Measurements from ENCODE around the gene ADGRG1.
"Not testable (repeated sequence)": the region's sequence is repeated elsewhere in the genome, so short reads cannot be mapped to it uniquely, and the experiment has no call there.

ADGRG1 gene

DNA sequence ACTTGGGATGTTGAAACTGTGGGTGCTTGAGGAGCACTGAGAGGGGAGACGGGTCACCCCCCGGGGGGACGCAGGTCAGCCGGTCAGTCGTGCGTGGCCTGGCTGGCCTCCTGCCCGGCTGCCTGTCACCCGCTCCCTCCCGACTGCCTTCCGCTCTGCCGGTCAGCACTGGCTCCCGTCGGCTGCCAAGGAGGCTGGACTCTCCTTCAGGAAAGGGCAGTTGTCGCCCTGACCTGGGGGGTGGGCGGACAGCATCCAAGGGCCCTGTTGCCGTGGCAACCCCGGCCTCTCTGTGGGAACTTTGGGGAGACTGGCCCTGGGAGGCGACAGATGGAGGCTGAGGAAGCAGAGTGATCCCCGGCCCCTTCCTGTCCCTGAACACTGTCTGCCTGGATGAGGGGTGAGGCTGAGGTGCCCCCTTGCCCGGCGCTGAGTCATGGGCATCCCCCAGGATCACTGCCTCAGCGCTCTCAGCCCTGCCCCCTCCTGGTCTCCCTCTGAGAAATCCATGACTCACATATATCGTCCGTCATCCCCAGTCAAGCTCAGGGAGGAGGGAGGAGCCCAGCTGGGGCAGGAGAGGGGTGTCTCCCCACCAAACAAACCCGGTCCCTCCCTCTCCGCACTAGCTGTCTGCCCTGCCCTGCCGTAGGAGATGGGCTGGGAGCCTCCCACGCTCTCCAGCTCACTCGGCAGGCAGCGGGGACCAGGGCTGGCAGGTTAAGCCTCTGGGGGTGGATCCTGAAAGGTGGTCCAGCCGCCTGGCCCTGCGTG lies at the start of gene ADGRG1:
Gene ADGRG1, plus strand, starts transcription at position 623 of the 774 bp plus-strand sequence. CDS start 21,658 bp downstream, outside the sequence.
- no peak for DNase-seq (ENCODE audit: extremely low read depth in 1 of 2, low read depth in 1 of 2)

DNA sequence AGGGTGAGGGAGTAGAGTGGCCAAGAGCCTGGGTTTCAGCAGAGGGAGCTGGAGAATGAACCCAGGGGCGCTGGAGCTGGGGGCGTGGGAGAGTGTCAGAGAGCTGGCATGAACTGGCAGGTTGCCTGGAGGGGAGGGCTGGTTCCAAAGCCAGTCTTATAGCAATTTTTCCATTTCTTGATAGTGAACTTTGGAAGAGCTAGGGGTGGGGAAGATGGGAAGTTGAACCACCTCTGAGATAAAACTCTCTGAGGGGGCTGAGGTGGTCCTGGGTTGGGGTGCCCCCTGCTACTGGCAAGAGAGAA lies 49.1 kb upstream of the ADGRG1 start:
- no peak for DNase-seq (ENCODE audit: extremely low read depth in 1 of 2, low read depth in 1 of 2)

DNA sequence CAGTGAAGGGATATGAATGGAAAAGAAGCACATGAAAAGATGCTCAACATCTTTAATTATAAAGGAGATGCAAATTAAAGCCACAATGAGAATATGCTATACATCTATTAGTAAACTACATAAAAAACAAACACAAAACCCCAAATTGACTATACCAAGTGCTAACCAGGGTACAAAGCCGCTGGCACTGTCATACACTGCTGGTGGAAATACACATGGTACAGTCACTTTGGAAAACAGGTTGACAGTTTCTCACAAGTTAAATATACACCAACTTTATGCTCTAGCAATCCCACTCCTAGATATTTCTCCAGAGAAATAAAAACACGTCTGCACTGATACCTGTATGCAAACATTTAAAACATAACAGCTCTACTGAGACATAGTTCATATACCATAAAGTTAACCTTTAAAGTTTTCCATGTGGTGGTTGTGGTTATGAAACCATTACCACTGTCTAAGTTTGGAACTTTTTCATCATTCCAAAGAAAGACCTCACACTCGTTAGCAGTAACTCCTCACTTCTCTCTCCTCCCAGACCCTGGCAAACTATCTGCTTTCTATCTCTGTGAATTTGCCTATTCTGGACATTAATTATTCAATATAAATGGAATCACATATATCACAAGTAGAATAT lies 43.3 kb upstream of the ADGRG1 start:
- DNase-seq (ENCODE audit: extremely low read depth in 1 of 2, low read depth in 1 of 2) = no peak

DNA sequence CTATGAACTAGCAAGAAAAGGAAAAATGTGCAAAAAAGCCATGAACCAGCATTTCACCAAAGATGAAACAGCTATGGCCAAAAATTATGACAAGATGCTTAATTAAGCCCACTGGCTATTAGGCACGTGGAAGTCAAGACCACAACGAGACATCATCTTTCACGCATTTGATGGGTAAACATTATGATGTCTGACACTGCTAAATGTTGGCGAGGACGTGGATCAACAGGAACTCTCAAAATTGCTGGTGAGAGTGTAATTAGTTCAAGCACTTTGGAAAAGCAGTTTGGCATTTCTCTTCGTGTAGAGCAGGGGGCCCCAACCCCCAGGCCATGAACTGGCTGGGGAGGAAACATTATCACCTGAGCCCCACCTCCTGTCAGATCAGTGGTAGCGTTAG lies 39.6 kb upstream of the ADGRG1 start:
- DNase-seq (ENCODE audit: extremely low read depth in 1 of 2, low read depth in 1 of 2) = no peak

DNA sequence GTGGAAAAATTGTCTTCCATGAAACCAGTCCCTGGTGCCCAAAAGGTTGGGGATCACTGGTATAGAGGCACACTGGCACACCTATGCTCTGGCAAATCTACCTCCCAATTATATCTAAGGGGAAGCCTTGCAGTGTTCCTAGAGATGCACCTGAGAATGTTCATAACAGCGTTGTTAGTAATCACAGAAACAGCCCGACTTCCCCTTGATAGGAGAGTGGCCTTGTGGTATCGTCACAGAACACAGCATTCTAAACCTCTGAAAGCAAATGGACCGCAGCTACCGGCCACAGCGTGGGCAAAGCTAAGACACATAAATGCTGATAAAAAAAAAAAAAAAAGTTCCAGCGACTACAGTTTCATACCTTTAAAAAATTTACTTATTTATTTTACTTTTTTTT lies 39.1 kb upstream of the ADGRG1 start:
- DNase-seq (ENCODE audit: extremely low read depth in 1 of 2, low read depth in 1 of 2) = no peak

DNA sequence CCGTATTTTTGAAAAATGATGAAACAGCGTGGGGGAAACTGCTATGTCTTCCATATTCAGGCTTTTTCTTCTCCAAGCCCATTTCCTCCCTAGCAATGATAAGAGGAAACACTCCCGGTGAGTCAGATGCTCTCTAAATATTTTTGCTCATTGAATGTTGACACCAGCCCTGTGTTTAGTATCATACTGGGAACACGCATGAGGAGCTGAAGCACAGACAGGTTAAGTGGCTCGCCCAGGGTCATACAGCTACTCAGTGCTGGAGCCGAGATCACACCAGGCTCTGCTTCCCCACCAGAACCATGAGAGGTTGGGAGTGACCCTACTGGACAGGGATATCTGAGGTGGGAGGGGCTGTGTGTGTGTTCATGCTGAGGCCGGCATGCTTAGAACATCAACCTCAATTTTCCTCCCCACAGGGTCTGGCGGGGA lies 37.8 kb upstream of the ADGRG1 start:
- no peak for DNase-seq (ENCODE audit: extremely low read depth in 1 of 2, low read depth in 1 of 2)

DNA sequence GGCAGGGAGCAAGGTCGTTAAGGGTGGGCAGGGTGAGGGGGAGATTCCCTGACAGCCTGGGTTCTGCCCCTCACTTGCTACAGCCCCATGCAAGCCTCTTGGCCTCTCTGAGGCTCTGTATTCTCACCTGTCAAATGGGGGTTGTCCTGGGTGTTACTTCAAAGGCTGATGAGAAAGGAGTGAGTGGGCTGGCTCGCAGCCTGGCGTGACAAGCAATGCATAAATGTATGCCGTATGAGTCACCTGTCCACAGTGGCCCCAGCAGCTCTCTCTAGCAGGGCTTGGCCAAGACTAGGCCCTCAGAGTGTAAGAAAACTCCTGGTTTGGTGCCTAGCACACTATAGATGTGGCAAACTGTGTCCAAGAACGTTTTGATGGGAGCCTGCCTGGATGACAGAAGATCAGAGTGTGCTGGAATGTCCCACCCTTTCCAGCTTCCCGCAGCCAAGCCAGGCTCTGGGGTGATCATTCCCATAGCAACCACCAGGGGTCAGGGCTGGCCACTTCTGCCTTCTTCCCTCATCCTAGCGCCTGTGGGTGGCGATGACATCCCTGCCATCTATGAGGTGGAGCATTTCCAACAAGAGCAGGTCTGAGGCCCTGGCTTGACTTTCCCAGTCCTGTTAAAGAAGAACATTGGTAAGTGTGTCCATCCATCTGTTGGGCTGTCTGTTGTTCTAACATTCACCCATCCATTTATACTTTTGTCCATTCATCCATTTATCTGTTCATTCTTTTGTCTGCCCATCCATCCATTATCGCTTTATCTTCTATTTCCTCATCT lies 37.2 kb upstream of the ADGRG1 start:
- peak in 1 of 2 donors; percentile 27 for DNase-seq (ENCODE audit: extremely low read depth in 1 of 2, low read depth in 1 of 2)

DNA sequence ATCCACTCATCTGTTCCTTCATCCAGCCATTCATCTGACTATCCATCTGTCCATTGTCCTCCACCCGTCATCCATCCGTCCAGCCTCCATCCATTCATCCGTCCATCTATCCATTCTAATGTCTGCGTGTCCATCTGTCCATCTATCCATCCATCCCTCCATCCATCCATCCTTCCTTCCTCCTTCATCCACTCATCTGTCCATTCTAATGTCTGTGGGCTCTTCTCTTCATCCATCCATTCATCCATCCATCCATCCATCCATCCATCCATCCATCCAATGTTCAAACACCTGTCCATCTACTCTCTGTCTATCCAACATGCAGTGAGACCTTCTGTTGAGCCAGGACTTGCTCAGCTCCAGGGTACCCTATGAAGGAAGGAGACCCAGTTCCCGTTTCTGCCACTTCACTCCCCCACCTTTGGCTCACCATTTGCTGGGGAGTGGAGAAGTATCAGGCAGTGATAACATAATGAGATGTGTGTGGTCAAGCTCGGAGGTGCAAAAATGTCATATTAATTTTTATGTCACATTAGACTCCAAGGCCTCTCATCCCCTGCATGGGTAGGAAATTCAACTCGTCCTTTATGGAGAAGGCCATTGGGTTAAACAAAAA lies 36.5 kb upstream of the ADGRG1 start:
- no peak for DNase-seq (ENCODE audit: extremely low read depth in 1 of 2, low read depth in 1 of 2)

DNA sequence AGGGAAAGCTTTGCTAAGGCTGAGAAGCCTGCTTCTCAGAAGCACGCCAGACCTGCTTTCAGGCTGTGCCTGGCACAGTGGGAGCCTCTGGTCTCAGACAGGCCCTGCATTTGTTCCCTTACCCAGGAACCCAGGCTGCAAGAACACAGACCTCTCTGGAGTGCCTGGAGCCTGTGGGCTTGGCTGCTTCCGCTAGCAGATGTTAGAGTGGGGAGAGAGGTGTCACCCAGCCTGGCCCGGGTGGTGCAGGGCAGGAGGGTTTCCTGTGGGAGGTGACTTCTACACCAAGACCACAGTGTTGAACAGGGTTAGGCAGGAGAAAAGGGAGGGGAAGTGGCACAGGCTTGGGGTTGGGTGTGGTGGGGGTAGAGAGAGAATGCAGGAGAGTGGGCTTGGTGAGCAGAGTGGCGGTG lies 35.8 kb upstream of the ADGRG1 start:
- DNase-seq (ENCODE audit: extremely low read depth in 1 of 2, low read depth in 1 of 2) = peak in 1 of 2 donors; percentile 48

DNA sequence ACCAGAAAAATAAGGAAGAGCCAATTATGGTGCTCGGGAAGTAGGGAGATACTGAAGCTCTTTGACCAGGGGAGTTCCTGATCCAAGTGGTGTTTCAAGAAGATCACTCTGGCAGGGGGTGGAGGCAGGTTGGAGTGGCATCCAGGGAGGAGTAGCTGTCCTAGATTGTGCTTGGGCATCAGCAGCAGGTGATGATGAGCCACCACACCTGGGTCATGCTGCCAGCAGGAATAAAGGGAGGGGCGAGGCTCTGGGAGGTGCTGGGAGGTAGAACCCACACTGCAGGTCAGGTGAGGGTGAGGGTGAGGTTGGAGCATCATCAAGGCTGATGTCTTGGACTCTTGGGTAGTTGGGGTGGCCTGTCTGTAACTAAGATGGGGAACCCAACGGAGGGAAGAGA lies 35.4 kb upstream of the ADGRG1 start:
- DNase-seq (ENCODE audit: extremely low read depth in 1 of 2, low read depth in 1 of 2) = no peak

DNA sequence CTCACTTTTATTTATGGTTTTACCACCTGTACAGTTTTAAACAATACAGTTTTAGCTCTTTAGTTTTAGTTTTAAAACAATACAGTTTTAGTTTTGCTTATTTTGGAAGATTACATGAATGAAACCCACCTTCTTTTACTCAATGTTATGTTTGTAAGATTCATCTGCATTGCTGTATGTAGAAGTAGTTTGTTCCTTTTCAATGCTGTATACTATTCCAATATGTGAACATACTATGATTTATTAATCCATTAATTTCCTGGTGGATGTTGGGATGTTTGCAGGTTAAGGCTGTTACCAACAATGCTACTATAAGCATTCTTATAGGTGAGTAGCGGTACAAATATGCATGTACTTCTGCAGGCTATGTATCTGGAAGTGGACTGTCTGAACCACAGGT lies 34.4 kb upstream of the ADGRG1 start:
- DNase-seq (ENCODE audit: extremely low read depth in 1 of 2, low read depth in 1 of 2) = no peak

DNA sequence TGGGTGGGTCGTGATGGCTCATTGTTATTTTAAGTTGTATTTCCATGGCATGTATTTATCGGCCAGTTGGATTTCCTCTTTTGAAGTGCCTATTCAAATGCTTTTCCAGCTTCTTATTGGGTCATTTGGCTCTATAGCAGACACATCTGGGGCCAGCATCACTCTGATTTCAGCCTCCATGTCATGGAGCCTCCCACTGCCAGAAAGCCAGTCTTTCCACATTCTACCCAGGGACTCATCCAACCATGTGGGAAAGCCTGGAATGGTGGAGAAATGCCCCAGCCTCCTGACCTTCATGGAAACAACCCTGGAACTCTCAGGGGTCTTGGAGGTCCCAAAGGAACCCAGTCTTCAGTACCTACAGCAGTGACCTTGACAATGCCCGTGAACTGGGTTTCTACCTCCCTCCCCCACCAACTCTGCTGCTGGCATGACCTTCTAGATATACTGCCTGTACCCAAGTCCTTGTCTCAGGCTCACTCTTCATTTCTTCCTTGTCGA lies 33.8 kb upstream of the ADGRG1 start:
- DNase-seq (ENCODE audit: extremely low read depth in 1 of 2, low read depth in 1 of 2) = no peak

DNA sequence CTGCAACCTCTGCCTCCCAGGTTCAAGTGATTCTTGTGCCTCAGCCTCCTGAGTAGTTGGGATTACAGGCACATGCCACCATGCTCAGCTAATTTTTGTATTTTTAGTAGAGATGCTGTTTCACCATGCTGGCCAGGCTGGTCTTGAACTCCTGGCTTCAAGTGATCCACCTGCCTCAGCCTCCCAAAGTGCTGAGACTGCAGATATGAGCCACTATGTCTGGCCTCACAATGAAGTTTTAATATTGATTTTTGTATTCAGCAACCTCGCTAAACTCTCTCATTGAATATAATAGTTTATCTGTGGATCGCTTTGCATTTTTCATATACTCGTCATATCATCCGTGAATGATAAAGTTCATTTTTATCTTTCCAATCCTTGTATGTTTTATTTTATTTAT lies 32.2 kb upstream of the ADGRG1 start:
- DNase-seq (ENCODE audit: extremely low read depth in 1 of 2, low read depth in 1 of 2) = not testable (repeated sequence)

DNA sequence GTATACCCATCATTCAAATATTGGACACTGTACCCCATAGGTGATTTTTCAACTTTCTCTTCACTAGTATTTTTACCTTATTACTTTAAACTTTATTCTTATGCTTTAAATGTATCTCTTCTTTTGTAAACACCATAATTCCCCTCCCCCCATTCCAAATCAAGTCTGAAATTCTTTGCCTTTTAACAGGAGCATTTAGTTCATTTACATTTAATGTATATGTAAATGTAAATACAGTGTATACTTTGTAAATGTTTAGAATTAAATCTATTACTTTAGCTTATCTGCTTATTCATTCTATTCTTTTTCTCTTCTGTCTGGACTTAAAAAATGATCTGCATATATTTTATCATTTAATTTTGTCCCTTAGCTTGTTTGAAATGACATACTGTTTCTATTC lies 30.0 kb upstream of the ADGRG1 start:
- DNase-seq (ENCODE audit: extremely low read depth in 1 of 2, low read depth in 1 of 2) = no peak

DNA sequence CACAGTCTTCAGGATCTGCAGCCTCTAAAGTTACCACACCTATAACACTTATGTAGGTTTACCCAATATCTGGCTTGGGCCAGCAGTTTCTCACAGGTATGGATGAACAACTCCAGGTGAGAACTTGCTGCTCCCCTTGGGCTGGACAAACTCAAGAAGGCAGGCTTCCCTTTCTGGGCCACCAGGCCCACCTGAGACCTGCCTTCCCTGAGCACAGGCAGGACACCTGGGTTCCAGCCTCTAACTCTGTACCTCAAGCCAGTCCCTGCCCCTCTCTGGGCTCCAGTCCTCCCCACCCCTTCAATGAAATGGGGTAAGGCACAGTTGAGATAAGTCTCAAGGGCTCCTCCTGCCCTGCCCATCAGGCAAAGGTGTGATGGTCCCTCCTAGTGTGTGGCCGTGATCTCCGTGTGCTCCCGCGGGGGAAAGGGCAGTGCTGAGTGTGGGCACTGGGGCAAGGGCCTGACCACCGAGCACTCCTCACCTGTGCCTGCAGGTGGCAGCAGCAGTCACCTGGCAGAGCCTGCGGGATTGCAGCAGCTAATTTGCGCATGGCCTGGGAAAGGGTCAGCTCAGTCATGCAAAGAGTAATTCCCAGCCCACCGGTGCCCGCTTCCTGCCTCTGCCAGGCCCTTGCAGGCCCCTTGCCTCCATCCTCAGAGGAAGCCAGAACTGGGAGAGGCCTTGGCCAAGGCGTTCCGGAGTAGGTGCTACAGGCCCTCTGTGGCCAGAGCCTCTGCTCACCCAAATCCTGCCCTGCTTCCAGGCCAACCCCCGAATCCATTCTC lies 28.2 kb upstream of the ADGRG1 start:
- no peak for DNase-seq (ENCODE audit: extremely low read depth in 1 of 2, low read depth in 1 of 2)

DNA sequence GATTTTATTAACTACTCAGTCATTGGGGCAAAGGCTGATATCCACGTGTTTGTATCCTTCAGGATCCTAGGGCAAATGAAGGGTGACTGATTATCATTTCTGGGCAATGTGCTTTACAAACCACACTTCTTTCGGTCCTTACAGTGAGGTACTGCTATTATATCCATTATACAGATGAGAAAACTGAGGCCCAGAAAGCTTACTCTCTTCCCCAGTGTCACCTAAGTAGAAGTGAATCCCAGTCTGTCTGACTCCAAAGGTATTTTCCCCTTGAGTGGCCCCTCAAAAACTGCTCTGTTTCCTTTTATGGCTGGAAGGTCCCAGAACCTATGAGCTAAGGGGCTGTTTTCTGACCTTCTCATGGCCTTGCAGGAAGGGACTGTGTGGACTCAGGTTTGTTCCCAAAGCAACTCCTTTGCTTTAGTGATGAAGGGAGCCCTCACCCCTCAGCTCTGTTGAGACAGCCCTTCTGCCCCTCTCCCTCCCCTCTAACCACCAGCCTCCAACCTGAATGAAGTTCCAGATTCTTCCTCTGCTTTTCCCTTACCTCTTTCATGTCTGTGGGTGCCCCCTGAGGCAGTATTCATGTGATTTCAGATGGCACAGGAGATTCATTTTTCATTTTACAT lies 27.4 kb upstream of the ADGRG1 start:
- no peak for DNase-seq (ENCODE audit: extremely low read depth in 1 of 2, low read depth in 1 of 2)

DNA sequence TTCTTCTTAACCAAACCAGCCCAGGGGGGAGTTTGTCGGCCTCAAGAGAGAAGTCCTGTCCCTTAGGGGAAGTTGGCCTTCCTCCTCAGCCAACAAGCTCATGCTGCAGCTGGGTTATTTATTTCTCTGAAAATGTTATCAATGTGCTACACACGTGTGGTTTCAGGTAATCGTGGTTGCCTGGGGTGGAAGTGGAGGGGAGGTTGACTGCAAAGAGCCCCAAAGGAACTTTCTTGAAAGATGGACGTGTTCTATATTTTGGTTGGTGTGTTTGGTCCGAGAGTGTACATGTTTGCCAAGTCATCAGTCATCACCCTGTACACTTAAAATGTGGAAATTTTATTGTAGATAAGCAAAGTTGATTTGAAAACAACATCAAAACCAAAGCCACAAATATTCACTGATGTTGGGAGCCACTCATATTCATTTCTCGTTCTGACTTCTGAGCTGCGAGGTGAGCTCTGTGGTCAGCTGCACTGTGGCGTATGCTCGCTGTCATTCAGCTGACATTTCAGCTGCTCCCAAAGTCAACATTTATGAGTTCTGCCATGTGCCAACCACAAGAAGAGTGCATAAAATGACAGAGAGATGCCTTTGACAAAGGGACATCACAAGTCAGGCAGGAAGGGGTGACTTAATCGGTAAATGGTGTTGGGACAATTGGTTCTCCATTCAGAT lies 26.5 kb upstream of the ADGRG1 start:
- DNase-seq (ENCODE audit: extremely low read depth in 1 of 2, low read depth in 1 of 2) = peak in 1 of 2 donors; percentile 27

DNA sequence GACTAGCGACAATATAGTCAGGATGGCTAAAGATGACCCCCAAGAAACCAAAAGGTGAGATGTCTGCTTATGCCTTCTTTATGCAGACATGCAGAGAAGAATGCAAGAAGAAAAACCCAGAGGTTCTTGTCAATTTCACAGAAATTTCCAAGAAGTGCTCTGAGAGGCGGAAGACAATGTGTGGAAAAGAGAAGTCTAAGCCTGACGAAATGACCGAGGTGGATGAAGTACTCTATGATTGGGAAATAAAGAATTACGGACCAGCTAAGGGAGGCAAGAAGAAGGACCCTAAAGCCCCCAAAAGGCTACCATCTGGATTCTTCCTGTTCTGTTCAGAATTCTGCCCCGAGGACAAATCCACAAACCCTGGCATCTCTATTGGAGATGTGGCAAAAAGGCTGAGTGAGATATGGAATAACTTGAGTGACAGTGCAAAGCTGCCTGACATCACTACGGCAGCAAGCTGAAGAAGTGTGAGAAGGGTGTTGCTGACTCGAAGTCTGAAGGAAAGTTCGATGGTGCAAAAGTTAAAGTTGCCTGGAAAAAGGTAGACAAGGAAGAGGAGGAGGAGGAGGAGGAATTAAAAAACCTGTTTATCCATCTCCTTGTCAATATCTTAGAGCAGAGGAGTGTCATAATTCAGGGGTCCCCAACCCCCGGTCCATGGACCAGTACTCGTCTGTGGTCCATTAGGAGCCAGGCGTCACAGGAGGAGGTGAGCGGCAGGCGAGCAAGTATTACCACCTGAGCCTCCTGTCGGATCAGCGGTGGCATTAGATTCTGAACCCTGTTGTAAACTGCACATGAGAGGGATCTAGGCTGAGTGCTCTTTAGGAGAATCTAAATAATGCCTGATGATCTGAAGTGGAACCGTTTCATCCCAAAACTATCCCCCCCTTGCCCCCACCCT lies 25.1 kb upstream of the ADGRG1 start:
- DNase-seq (ENCODE audit: extremely low read depth in 1 of 2, low read depth in 1 of 2) = no peak
